Measurements from ENCODE around the gene NKX3-2.

The NKX3-2 gene

GRCh38 chr4:13530823-13531624, 13.3 kb downstream of the NKX3-2 start:
- H3K4me3 ChIP-seq (ENCODE audit: low read depth, low read length) = no peak overlapping the region
- DNase-seq (ENCODE audit: low read depth) = no peak
- TF ChIP-seq, protein P1, sequence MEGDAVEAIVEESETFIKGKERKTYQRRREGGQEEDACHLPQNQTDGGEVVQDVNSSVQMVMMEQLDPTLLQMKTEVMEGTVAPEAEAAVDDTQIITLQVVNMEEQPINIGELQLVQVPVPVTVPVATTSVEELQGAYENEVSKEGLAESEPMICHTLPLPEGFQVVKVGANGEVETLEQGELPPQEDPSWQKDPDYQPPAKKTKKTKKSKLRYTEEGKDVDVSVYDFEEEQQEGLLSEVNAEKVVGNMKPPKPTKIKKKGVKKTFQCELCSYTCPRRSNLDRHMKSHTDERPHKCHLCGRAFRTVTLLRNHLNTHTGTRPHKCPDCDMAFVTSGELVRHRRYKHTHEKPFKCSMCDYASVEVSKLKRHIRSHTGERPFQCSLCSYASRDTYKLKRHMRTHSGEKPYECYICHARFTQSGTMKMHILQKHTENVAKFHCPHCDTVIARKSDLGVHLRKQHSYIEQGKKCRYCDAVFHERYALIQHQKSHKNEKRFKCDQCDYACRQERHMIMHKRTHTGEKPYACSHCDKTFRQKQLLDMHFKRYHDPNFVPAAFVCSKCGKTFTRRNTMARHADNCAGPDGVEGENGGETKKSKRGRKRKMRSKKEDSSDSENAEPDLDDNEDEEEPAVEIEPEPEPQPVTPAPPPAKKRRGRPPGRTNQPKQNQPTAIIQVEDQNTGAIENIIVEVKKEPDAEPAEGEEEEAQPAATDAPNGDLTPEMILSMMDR (IDR thresholded peaks at IDR 0.05; ENCODE audit: low read depth, low read length, missing control alignments) = no peak

- H3K4me3 ChIP-seq (ENCODE audit: low read depth, low read length) = no peak overlapping the region
- DNase-seq (ENCODE audit: low read depth) = no peak
- TF ChIP-seq, protein P1 (IDR thresholded peaks at IDR 0.05; ENCODE audit: low read depth, low read length, missing control alignments) = no peak
These were observed 15.0 kb downstream of the NKX3-2 start for GRCh38 chr4:13529128-13529919.

- H3K4me3 ChIP-seq (ENCODE audit: low read depth, low read length) = no peak overlapping the region
- no peak for DNase-seq (ENCODE audit: low read depth)
- TF ChIP-seq, protein P1 (IDR thresholded peaks at IDR 0.05; ENCODE audit: low read depth, low read length, missing control alignments) = no peak
These were observed 15.5 kb downstream of the NKX3-2 start for GRCh38 chr4:13528821-13529127.

DNA sequence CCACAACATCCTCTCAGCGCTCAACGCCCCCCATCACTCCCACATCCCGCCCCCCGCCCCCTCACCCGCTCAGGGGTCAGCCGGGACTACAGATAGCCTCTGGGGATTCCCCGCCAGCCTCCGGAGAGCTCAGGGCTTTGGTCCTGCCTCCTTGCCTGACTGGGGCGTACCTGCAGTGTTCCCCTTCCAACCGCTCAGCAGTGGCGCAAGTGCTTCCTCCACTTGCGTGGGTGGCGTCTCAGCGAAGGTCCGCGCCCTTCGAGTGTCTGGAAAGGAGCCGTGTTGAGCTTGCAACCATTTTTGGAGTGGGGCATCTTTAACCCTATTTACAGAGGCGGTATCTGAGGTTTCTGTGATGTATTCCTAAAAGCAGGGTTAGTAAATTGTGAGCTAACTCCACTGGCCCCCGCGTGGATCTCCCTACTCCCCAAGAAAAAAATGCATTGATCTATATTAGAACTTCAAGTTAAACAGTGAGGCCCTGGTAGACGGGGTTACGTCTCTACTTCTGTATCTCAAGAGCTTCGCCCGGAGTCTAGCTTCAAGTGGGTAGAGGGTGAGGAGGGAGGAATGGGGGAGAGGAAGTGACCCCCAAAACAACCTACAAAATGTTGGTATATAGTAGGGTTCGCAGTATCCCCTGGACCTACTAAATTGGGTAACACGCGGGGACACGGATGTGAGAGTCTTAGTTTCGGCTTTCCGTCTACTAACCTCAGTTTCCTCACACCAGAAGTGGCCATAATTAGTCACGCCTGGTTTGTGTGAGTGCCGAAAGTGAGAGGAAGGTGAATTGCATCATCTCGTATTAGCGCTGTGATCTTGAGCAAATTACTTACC, 16.1 kb downstream of the NKX3-2 start:
- DNase-seq (ENCODE audit: low read depth) = peak; percentile 60
- TF ChIP-seq, protein P1 (IDR thresholded peaks at IDR 0.05; ENCODE audit: low read depth, low read length, missing control alignments) = no peak
- H3K4me3 ChIP-seq (ENCODE audit: low read depth, low read length) = peak overlapping the region; percentile 16

DNA sequence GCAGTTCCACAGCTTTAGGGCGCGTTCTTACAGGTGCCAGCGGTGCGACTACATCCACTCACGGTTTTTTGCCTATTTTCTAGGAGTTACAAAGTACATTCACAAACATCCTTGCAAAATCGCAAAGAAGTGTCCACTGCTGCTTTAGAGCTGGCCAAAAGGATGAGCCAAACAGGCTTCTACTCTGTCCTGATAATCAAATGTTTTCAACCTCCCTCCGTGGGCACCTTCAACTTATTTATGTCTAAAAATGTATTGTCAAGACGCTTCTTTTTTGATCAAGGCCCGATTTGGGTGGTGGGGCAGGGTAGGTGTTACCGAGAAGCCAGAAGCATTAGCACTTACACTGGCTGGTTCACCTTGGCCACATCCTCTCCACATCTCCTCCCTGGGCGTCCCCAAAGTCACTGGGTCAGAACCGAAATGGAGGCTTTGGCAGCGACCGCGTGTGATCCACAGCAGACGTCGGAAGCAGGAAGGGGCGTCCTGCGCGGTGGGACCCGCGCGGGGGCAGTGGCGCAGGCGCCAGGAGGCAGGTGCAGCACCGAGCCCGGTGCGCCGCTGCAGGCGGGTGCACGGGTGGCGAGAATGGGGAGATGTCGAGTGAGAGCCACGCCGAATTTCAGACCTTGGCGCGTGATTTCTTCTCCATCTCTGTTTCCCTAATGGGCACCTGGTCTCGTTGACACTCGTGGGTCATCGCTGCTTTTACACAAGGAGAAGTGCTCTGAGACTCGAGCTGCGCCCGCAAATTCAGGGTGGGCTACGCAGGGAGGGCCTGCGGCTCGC, 16.9 kb downstream of the NKX3-2 start:
- no peak overlapping the region; the same call in 1 of the 2 replicates for H3K4me3 ChIP-seq (ENCODE audit: low read depth, low read length)
- TF ChIP-seq, protein P1 (IDR thresholded peaks at IDR 0.05; ENCODE audit: low read depth, low read length, missing control alignments) = no peak
- DNase-seq (ENCODE audit: low read depth) = no peak

DNA sequence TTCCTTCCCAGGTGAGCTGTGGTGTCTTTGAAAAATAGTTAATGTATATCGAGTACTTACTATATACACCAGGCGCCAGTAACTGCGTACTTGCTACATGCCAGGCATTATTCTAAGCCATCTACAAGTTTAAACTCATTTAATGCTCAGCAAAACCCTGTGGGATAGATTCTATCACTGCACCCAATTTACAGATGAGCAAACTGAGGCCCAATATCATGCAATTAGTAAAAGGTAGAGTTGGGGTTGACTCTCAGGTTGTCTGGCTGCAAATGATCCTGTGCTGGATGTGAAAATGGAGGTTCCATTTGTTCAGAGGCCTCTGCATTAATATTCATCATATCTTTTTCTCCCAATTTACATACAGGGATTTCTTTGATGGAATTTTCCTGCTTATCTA, 17.6 kb downstream of the NKX3-2 start:
- no peak for DNase-seq (ENCODE audit: low read depth)
- H3K4me3 ChIP-seq (ENCODE audit: low read depth, low read length) = no peak overlapping the region
- TF ChIP-seq, protein P1 (IDR thresholded peaks at IDR 0.05; ENCODE audit: low read depth, low read length, missing control alignments) = no peak
